Liver (tissue), 3 donors: ENCODE data around the gene BBS4.

Experiments used
- ATF3 ChIP-seq: IDR thresholded peaks from 2 replicates; pipeline ENCODE4 v1.6.1; 2016; ENCODE audit warnings: antibody characterized with exemption
- CTCF ChIP-seq: fragments of 150-350 bp; IDR thresholded peaks from 2 replicates; pipeline ENCODE4 v1.5.1; 2017; ENCODE audit warnings: improper control_type of control experiment, low read depth, low read length; ENCODE audit not compliant: missing input control
- FOXA1 ChIP-seq: IDR thresholded peaks from 2 replicates; pipeline ENCODE4 v1.6.1; 2016; ENCODE audit warnings: antibody characterized with exemption
- GABPA ChIP-seq, 2 donors: IDR thresholded peaks in 1 of 2; conservative IDR thresholded peaks in 1 of 2; 2 replicates each; pipeline ENCODE4 v1.6.1; 2016; ENCODE audit warnings: antibody characterized with exemption in 2 of 2, mild to moderate bottlenecking in 1 of 2, moderate library complexity in 1 of 2
- JUND ChIP-seq, 2 donors: IDR thresholded peaks; 2 replicates each; pipeline ENCODE4 v1.6.1; 2016; ENCODE audit warnings: antibody characterized with exemption in 2 of 2
- MAX ChIP-seq: IDR thresholded peaks from 2 replicates; pipeline ENCODE4 v1.6.1; 2016; ENCODE audit warnings: antibody characterized with exemption
- RAD21 ChIP-seq, 2 donors: IDR thresholded peaks; 2 replicates each; pipeline ENCODE4 v1.6.1; 2016; ENCODE audit warnings: antibody characterized with exemption in 2 of 2, mild to moderate bottlenecking in 2 of 2
- REST ChIP-seq: IDR thresholded peaks from 2 replicates; pipeline ENCODE4 v1.6.1; 2016; ENCODE audit warnings: antibody characterized with exemption, mild to moderate bottlenecking
- RXRA ChIP-seq, 2 donors: IDR thresholded peaks; 2 replicates each; pipeline ENCODE4 v1.6.1; 2017 to 2018; ENCODE audit warnings: antibody characterized with exemption in 2 of 2, mild to moderate bottlenecking in 1 of 2
- SP1 ChIP-seq: IDR thresholded peaks from 2 replicates; pipeline ENCODE4 v1.6.1; 2018; ENCODE audit warnings: antibody characterized with exemption, mild to moderate bottlenecking
- TAF1 ChIP-seq: conservative IDR thresholded peaks from 2 replicates; pipeline ENCODE4 v1.6.1; 2016; ENCODE audit warnings: antibody characterized with exemption, mild to moderate bottlenecking
- YY1 ChIP-seq: IDR thresholded peaks from 2 replicates; pipeline ENCODE4 v1.6.1; 2016; ENCODE audit warnings: antibody characterized with exemption, mild to moderate bottlenecking
- ZBTB33 ChIP-seq: IDR thresholded peaks from 2 replicates; pipeline ENCODE4 v1.6.1; 2016; ENCODE audit warnings: antibody characterized with exemption
- donor health status: healthy.
- donor health status: healthy.

- TF ChIP-seq CTCF (no peak), TAF1 (no peak), YY1 (no peak), RAD21 (IDR thresholded peaks at IDR 0.05) (no peak), ZBTB33 (no peak), MAX (no peak), JUND (IDR thresholded peaks at IDR 0.05) (no peak), SP1 (no peak), REST (no peak), RXRA (IDR thresholded peaks at IDR 0.05) (no peak), ATF3 (no peak), GABPA (IDR thresholded peaks at IDR 0.05 in 1 of 2, conservative IDR thresholded peaks at IDR 0.05 in 1 of 2) (no peak), FOXA1 (no peak)
Observed at GRCh38 chr15:72724028-72724427, 38.0 kb downstream of the BBS4 start.
